HepG2 (cell line): ENCODE measurements around the gene ANKRD40CL. TPM values are rescaled to one million over a fixed set of nuclear protein-coding genes. Genes with fewer than 3 reads are reported as not detected.
A peak's percentile ranks its signal among the peaks of the same experiment; 100 is the strongest.

Experiments used
- ATAC-seq: fragments of 200-7000 bp; cut with Tn5 transposase; 3 replicates; pipeline ENCODE4 v1.9.1; 2020; ENCODE audit warnings: mild to moderate bottlenecking, moderate library complexity
- BruUV-seq: library from RNA; stranded (reverse); fragments of 400-500 nt; replicated peaks from 2 replicates; lab custom pipeline; 2021; lab: Mats Ljungman, UMichigan
- CTCF ChIA-PET: fragments of 300-600 bp; formaldehyde crosslinking; extraction: SDS; loops from one replicate; lab custom pipeline; 2021; ENCODE audit warnings: low total read pairs, inconsistent platforms, low intra/inter-chr PET ratio; lab: Yijun Ruan, JAX
- POLR2A ChIA-PET: fragments of 350-600 bp; sonication (Branson Sonifier 250); formaldehyde crosslinking; loops from one replicate; lab custom pipeline; 2020; ENCODE audit warnings: antibody characterized with exemption, inconsistent platforms; lab: Yijun Ruan, JAX
- DNase-seq: peaks from one replicate; pipeline ENCODE4 v3.0.0-alpha.2; 2015; ENCODE audit warnings: low spot score
- FAIRE-seq: peaks from 3 replicates; lab custom pipeline; 2011; peaks lifted over from hg19 to GRCh38; lab: Jason Lieb, UNC
- H2AFZ ChIP-seq: one replicate; pipeline ENCODE4 v1.6.1; 2011; ENCODE audit warnings: low read length, inconsistent platforms
- H3K27ac ChIP-seq: fragments of 300-600 bp; 3 replicates; pipeline ENCODE4 v1.8.0; 2011; ENCODE audit warnings: mixed run types, mild to moderate bottlenecking, mixed read lengths, low read length, inconsistent platforms; ENCODE audit not compliant: insufficient read depth; ENCODE audit errors: extremely low read length
- H3K27me3 ChIP-seq, 2 experiments: fragments of 200-600 bp in 1 of 2; 2 replicates in 1 of 2; 3 replicates in 1 of 2; pipeline versions ENCODE4 v1.6.0 to v1.8.0; 2011; ENCODE audit warnings: low read length in 2 of 2, mild to moderate bottlenecking in 2 of 2, moderate library complexity in 2 of 2, inconsistent platforms in 1 of 2; ENCODE audit not compliant: insufficient read depth in 2 of 2, control insufficient read depth in 1 of 2
- H3K36me3 ChIP-seq, 2 experiments: fragments of 200-600 bp in 1 of 2; replicated peaks in 1 of 2; 2 replicates in 1 of 2; 3 replicates in 1 of 2; pipeline versions ENCODE4 v1.5.1 to v1.8.0; 2011; ENCODE audit warnings: low read length in 2 of 2, inconsistent platforms in 1 of 2; ENCODE audit not compliant: insufficient read depth in 2 of 2, control insufficient read depth in 1 of 2
- H3K4me1 ChIP-seq: 2 replicates; pipeline ENCODE4 v1.5.1; 2012; ENCODE audit warnings: low read length, inconsistent platforms; ENCODE audit not compliant: insufficient read depth
- H3K4me2 ChIP-seq: 2 replicates; pipeline ENCODE4 v1.6.0; 2011; ENCODE audit warnings: low read depth, low read length, inconsistent platforms
- H3K4me3 ChIP-seq, 3 experiments: fragments of 200-600 bp in 1 of 3; sonication (generic), shearing (Covaris generic) in 1 of 3; replicated peaks in 1 of 3; 2 replicates each; pipeline ENCODE4 v1.5.1; 2011 to 2016; ENCODE audit warnings: low read length in 3 of 3, inconsistent platforms in 2 of 3, low read depth in 2 of 3, mild to moderate bottlenecking in 2 of 3, control low read depth in 1 of 3, mixed read lengths in 1 of 3; ENCODE audit not compliant: insufficient read depth in 1 of 3
- H3K79me2 ChIP-seq: one replicate; pipeline ENCODE4 v1.6.1; 2011; ENCODE audit warnings: low read length, inconsistent platforms; ENCODE audit not compliant: insufficient read depth
- H3K9ac ChIP-seq: 2 replicates; pipeline ENCODE4 v1.6.0; 2011; ENCODE audit warnings: mild to moderate bottlenecking, low read depth, low read length, inconsistent platforms; ENCODE audit not compliant: insufficient read depth
- H3K9me3 ChIP-seq: 2 replicates; pipeline ENCODE4 v1.5.1; 2012; ENCODE audit warnings: mild to moderate bottlenecking, low read length
- H4K20me1 ChIP-seq: 2 replicates; pipeline ENCODE4 v1.6.0; 2011; ENCODE audit warnings: inconsistent platforms, mild to moderate bottlenecking, low read length, moderate library complexity; ENCODE audit not compliant: insufficient read depth
- GZF1 ChIP-seq: sonication (generic); formaldehyde crosslinking; IDR thresholded peaks from 2 replicates; pipeline ENCODE4 v1.5.1; 2020; ENCODE audit warnings: mild to moderate bottlenecking, missing genetic modification reagents
- HNF4A ChIP-seq: sonication (generic); formaldehyde crosslinking; IDR thresholded peaks from 2 replicates; pipeline ENCODE4 v1.4.0; 2020; ENCODE audit warnings: missing genetic modification reagents
- KDM6A ChIP-seq: IDR thresholded peaks from 2 replicates; pipeline ENCODE4 v1.6.1; 2016; ENCODE audit warnings: low read depth
- NCOA5 ChIP-seq: sonication (generic); formaldehyde crosslinking; IDR thresholded peaks from 2 replicates; pipeline ENCODE4 v1.4.0; 2020; ENCODE audit warnings: missing genetic modification reagents
- NFYB ChIP-seq: sonication (generic); formaldehyde crosslinking; IDR thresholded peaks from 2 replicates; pipeline ENCODE4 v1.4.0; 2020; ENCODE audit warnings: missing genetic modification reagents
- PTBP1 ChIP-seq: fragments of 200-400 bp; formaldehyde crosslinking; IDR thresholded peaks from 2 replicates; pipeline ENCODE4 v1.6.1; 2018; ENCODE audit warnings: low read length, low read depth; ENCODE audit not compliant: poor library complexity, severe bottlenecking
- SMARCE1 ChIP-seq: fragments of 450-650 bp; IDR thresholded peaks from 2 replicates; pipeline ENCODE4 v1.6.1; 2017; ENCODE audit warnings: borderline replicate concordance
- TBL1XR1 ChIP-seq: fragments of 150-350 bp; IDR thresholded peaks from 2 replicates; pipeline ENCODE4 v1.6.1; 2014; ENCODE audit warnings: borderline replicate concordance, low read length; ENCODE audit not compliant: partially characterized antibody
- WIZ ChIP-seq: sonication (generic); formaldehyde crosslinking; IDR thresholded peaks from 2 replicates; pipeline ENCODE4 v1.5.1; 2020; ENCODE audit warnings: mild to moderate bottlenecking, missing genetic modification reagents
- ZEB1 ChIP-seq: IDR thresholded peaks from 2 replicates; pipeline ENCODE4 v1.6.1; 2012; ENCODE audit warnings: mild to moderate bottlenecking, low read depth, inconsistent platforms; ENCODE audit not compliant: insufficient replicate concordance
- ZNF263 ChIP-seq: sonication (generic); formaldehyde crosslinking; IDR thresholded peaks from 2 replicates; pipeline ENCODE4 v1.4.0; 2020; ENCODE audit warnings: missing genetic modification reagents
- ZNF768 ChIP-seq: sonication (generic); formaldehyde crosslinking; IDR thresholded peaks from 2 replicates; pipeline ENCODE4 v1.4.0; 2020; ENCODE audit warnings: missing genetic modification reagents
- WGBS: methylation state at CpG from one replicate; pipeline ENCODE4 v1.1.6; 2017; ENCODE audit warnings: low lambda C conversion rate; 5-methylcytosine and 5-hydroxymethylcytosine counted together
- in situ Hi-C: cut with HindIII; loops from 2 replicates; pipeline ENCODE4 v1.10.0; 2017; ENCODE audit warnings: low pct_unique_long_range_greater_than_20kb; ENCODE audit not compliant: extremely low pct_ligation_motif_present
- intact Hi-C: fragments of 100-400 bp; cut with micrococcal nuclease; formaldehyde crosslinking; loops from one replicate; pipeline ENCODE4 v1.10.0; 2022; ENCODE audit not compliant: unreplicated experiment
- polyA plus RNA-seq, 8 experiments: library from polyadenylated mRNA; depleted of rRNA in 3 of 8; stranded (reverse) in 7 of 8; unstranded in 1 of 8; fragments of >200 nt; fragmentation: Illumina TruSeq in 4 of 8; extraction: Trizol in 4 of 8; gene quantifications; 2 replicates each; pipeline versions ENCODE4 v1.2.1 to v1.2.3, GENCODE V29; 2011 to 2016; ENCODE audit warnings: low read depth in 4 of 8, missing spikeins in 1 of 8, mixed read lengths in 1 of 8; ENCODE audit not compliant: insufficient read depth in 1 of 8
- total RNA-seq, 5 experiments: library from RNA; depleted of rRNA; stranded (reverse); fragments of >200 nt; fragmentation: Illumina TruSeq; extraction: Trizol; gene quantifications; 2 replicates each; pipeline ENCODE4 v1.2.3, GENCODE V29; 2016; ENCODE audit warnings: low read depth in 1 of 5
- TF ChIP-seq, protein P1 (sequence below): sonication (generic); formaldehyde crosslinking; IDR thresholded peaks from 2 replicates; pipeline ENCODE4 v1.5.1; 2020; ENCODE audit warnings: missing genetic modification reagents, mild to moderate bottlenecking, borderline replicate concordance
- TF ChIP-seq, protein P2 (sequence below): sonication (generic); formaldehyde crosslinking; IDR thresholded peaks from 2 replicates; pipeline ENCODE4 v1.4.0; 2020; ENCODE audit warnings: missing genetic modification reagents, borderline replicate concordance

ANKRD40CL gene
- total and polyA plus RNA-seq, 2 of the 13 experiments (the other 11 are each of a cell fraction or from before 2014, with no cell fraction given), result 0.03 to 0.11 TPM

DNA sequence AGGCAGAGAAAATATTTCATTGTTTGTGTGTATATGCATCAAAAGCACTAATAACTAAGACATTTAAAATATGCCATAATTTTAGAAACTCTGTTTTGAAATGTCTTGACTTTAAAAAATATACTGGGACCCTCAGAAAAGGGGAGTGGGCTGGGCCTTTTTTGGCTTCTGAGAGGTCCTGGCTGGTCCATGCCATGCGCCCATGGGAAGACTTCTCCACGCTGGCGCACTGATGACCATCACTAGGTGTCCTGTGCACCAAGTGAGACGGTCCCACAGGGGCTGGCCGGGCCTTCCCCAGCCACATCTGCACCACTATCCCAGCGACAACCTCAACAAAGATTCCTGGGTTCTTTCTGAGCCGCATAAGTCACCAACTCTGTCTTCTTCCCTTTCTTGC lies 41.1 kb upstream of the ANKRD40CL start (continued):
- 0 out of 2 replicates have a peak, but pooled peaks have one; percentile 52 for TF ChIP-seq GZF1 (CRISPR knock-in tag)
- no peak for TF ChIP-seq ZNF263
- TF ChIP-seq PTBP1, result no peak
- no peak for TF ChIP-seq WIZ
- TF ChIP-seq TBL1XR1, result no peak
- TF ChIP-seq SMARCE1, result no peak
- TF ChIP-seq, protein P1, sequence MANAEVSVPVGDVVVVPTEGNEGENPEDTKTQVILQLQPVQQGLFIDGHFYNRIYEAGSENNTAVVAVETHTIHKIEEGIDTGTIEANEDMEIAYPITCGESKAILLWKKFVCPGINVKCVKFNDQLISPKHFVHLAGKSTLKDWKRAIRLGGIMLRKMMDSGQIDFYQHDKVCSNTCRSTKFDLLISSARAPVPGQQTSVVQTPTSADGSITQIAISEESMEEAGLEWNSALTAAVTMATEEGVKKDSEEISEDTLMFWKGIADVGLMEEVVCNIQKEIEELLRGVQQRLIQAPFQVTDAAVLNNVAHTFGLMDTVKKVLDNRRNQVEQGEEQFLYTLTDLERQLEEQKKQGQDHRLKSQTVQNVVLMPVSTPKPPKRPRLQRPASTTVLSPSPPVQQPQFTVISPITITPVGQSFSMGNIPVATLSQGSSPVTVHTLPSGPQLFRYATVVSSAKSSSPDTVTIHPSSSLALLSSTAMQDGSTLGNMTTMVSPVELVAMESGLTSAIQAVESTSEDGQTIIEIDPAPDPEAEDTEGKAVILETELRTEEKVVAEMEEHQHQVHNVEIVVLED (CRISPR knock-in tag), result no peak
- no peak for TF ChIP-seq ZNF768 (CRISPR knock-in tag)

DNA sequence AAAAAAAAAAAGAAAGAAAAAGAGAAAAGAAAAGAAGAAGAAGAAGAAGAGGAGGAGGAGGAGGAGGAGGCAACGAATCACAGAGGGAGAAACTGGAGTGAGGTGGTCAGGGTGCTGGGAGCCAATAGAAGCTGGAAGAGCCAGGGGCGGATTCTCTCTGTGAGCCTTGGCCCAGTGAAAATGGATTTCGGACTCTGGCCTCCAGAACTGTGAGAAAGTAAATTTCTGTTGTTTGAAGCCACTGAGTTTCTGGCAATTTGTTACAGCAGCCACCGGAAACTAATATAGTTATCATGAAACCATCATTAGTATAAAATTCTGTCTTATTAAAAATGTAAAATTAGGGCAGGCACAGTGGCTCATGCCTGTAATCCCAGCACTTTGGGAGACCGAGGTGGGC lies 40.4 kb upstream of the ANKRD40CL start:
- 3% methylated on average over 5 of the region's 5 CpGs for WGBS
- intact Hi-C loops, result no loop called here
- no TSS peak for BruUV-seq
- Histone ChIP-seq H3K27me3 (peaks cover 2 to 10% of the 10 kb centered on the region in 2 experiments; a peak in 3 of 5 replicates), H3K4me1 (peaks cover 68% of the 10 kb centered on the region), H3K9ac (no peak overlapping the region), H3K4me2 (peak overlapping the region; percentile 29), H3K79me2 (no peaks in the 10 kb centered on the region), H3K4me3 (0 out of 6 replicates have a peak overlapping the region, but pooled peaks of 1 of the 3 experiments have one; percentile 4), H3K27ac (peak overlapping the region; percentile 44), H2AFZ (no peak overlapping the region), H4K20me1 (no peaks in the 10 kb centered on the region), H3K9me3 (no peaks in the 10 kb centered on the region), H3K36me3 (no peaks in the 10 kb centered on the region)
- ChIA-PET POLR2A (no interaction called here), CTCF (no interaction called here)
- DNase-seq, result no peak
- in situ Hi-C loops, result no loop called here
- ATAC-seq, result peak; percentile 35; the same call in 1 of the 3 replicates
- FAIRE-seq, result no peak
- TF ChIP-seq NFYB (0 out of 2 replicates have a peak, but pooled peaks have one; percentile 30), KDM6A (CRISPR knock-in tag) (peak; percentile 25; the same call in 1 of the 2 replicates), ZEB1 (no peak), NCOA5 (CRISPR knock-in tag) (no peak), HNF4A (CRISPR knock-in tag) (peak; percentile 69)
- TF ChIP-seq, protein P2, sequence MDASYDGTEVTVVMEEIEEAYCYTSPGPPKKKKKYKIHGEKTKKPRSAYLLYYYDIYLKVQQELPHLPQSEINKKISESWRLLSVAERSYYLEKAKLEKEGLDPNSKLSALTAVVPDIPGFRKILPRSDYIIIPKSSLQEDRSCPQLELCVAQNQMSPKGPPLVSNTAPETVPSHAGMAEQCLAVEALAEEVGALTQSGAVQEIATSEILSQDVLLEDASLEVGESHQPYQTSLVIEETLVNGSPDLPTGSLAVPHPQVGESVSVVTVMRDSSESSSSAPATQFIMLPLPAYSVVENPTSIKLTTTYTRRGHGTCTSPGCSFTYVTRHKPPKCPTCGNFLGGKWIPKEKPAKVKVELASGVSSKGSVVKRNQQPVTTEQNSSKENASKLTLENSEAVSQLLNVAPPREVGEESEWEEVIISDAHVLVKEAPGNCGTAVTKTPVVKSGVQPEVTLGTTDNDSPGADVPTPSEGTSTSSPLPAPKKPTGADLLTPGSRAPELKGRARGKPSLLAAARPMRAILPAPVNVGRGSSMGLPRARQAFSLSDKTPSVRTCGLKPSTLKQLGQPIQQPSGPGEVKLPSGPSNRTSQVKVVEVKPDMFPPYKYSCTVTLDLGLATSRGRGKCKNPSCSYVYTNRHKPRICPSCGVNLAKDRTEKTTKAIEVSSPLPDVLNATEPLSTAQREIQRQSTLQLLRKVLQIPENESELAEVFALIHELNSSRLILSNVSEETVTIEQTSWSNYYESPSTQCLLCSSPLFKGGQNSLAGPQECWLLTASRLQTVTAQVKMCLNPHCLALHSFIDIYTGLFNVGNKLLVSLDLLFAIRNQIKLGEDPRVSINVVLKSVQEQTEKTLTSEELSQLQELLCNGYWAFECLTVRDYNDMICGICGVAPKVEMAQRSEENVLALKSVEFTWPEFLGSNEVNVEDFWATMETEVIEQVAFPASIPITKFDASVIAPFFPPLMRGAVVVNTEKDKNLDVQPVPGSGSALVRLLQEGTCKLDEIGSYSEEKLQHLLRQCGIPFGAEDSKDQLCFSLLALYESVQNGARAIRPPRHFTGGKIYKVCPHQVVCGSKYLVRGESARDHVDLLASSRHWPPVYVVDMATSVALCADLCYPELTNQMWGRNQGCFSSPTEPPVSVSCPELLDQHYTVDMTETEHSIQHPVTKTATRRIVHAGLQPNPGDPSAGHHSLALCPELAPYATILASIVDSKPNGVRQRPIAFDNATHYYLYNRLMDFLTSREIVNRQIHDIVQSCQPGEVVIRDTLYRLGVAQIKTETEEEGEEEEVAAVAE, result peak; percentile 19; the same call in 1 of the 2 replicates
